HepG2 (cell line): ENCODE data around the gene RRBP1. TPM values are rescaled to one million over a fixed set of nuclear protein-coding genes. Genes with fewer than 3 reads are reported as not detected.

Experiments used
- BORCS8-MEF2B ChIP-seq: sonication (generic); formaldehyde crosslinking; IDR thresholded peaks from 2 replicates; pipeline ENCODE4 v1.8.0; 2022; ENCODE audit warnings: mild to moderate bottlenecking, missing genetic modification reagents
- FLYWCH1 ChIP-seq: sonication (generic); formaldehyde crosslinking; IDR thresholded peaks from 2 replicates; pipeline ENCODE4 v1.8.1; 2023; ENCODE audit warnings: mild to moderate bottlenecking, missing genetic modification reagents
- HNF4G ChIP-seq, 2 experiments: sonication (generic) in 1 of 2; formaldehyde crosslinking in 1 of 2; IDR thresholded peaks; 2 replicates each; pipeline versions ENCODE4 v1.4.0 to v1.6.1; 2011 to 2020; ENCODE audit warnings: borderline replicate concordance in 2 of 2, low read depth in 2 of 2, mild to moderate bottlenecking in 2 of 2, low read length in 1 of 2, missing genetic modification reagents in 1 of 2, moderate library complexity in 1 of 2
- IRX3 ChIP-seq: sonication (generic); formaldehyde crosslinking; IDR thresholded peaks from 2 replicates; pipeline ENCODE4 v1.8.1; 2023; ENCODE audit warnings: mild to moderate bottlenecking, low read depth, missing genetic modification reagents, borderline replicate concordance
- ISX ChIP-seq: sonication (generic); formaldehyde crosslinking; conservative IDR thresholded peaks from 2 replicates; pipeline ENCODE4 v1.5.0; 2020; ENCODE audit warnings: missing genetic modification reagents
- JUND ChIP-seq: sonication (generic); formaldehyde crosslinking; IDR thresholded peaks from 2 replicates; pipeline ENCODE4 v1.8.0; 2022; ENCODE audit warnings: mild to moderate bottlenecking, missing genetic modification reagents
- KLF16 ChIP-seq, 2 experiments: sonication (generic) in 1 of 2; formaldehyde crosslinking in 1 of 2; IDR thresholded peaks; 2 replicates each; pipeline versions ENCODE4 v1.6.1 to v1.8.0; 2016 to 2023; ENCODE audit warnings: missing genetic modification reagents in 2 of 2, missing compliant biosample characterization in 1 of 2
- MTA1 ChIP-seq: sonication (generic); formaldehyde crosslinking; IDR thresholded peaks from 2 replicates; pipeline ENCODE4 v1.4.0; 2020; ENCODE audit warnings: missing genetic modification reagents, mild to moderate bottlenecking, borderline replicate concordance
- NR3C1 ChIP-seq: sonication (generic); formaldehyde crosslinking; IDR thresholded peaks from 2 replicates; pipeline ENCODE4 v1.4.0; 2020; ENCODE audit warnings: missing genetic modification reagents
- PLSCR1 ChIP-seq: sonication (generic); formaldehyde crosslinking; IDR thresholded peaks from 2 replicates; pipeline ENCODE4 v1.5.0; 2020; ENCODE audit warnings: missing genetic modification reagents, mild to moderate bottlenecking, borderline replicate concordance
- RBFOX2 ChIP-seq: fragments of 200-400 bp; formaldehyde crosslinking; IDR thresholded peaks from 2 replicates; pipeline ENCODE4 v1.6.1; 2017; ENCODE audit warnings: low read depth, mild to moderate bottlenecking, low read length
- SAP130 ChIP-seq: IDR thresholded peaks from 2 replicates; pipeline ENCODE4 v1.6.1; 2016; ENCODE audit warnings: low read depth
- SMARCC2 ChIP-seq: fragments of 450-650 bp; IDR thresholded peaks from 2 replicates; pipeline ENCODE4 v1.6.1; 2017; ENCODE audit warnings: antibody characterized with exemption, mild to moderate bottlenecking
- SSRP1 ChIP-seq: IDR thresholded peaks from 2 replicates; pipeline ENCODE4 v1.6.1; 2016; ENCODE audit warnings: control low read depth
- THRA ChIP-seq: sonication (generic); formaldehyde crosslinking; IDR thresholded peaks from 2 replicates; pipeline ENCODE4 v1.4.0; 2020; ENCODE audit warnings: missing genetic modification reagents, borderline replicate concordance
- ZNF17 ChIP-seq: sonication (generic); formaldehyde crosslinking; IDR thresholded peaks from 2 replicates; pipeline ENCODE4 v1.5.0; 2020; ENCODE audit warnings: mild to moderate bottlenecking, missing genetic modification reagents
- ZNF205 ChIP-seq: IDR thresholded peaks from 2 replicates; pipeline ENCODE4 v1.6.1; 2018; ENCODE audit warnings: missing biosample characterization, missing genetic modification reagents
- ZNF329 ChIP-seq: sonication (generic); formaldehyde crosslinking; IDR thresholded peaks from 2 replicates; pipeline ENCODE4 v1.9.0; 2021; ENCODE audit warnings: low read depth, mild to moderate bottlenecking, missing genetic modification reagents
- ZNF337 ChIP-seq: sonication (generic); formaldehyde crosslinking; IDR thresholded peaks from 2 replicates; pipeline ENCODE4 v1.5.1; 2020; ENCODE audit warnings: missing genetic modification reagents, low read depth, mild to moderate bottlenecking, borderline replicate concordance
- ZNF33B ChIP-seq: sonication (generic); formaldehyde crosslinking; IDR thresholded peaks from 2 replicates; pipeline ENCODE4 v1.5.1; 2020; ENCODE audit warnings: mild to moderate bottlenecking, missing genetic modification reagents
- ZNF468 ChIP-seq: sonication (generic); formaldehyde crosslinking; IDR thresholded peaks from 2 replicates; pipeline ENCODE4 v1.8.0; 2022; ENCODE audit warnings: mild to moderate bottlenecking, moderate library complexity, missing genetic modification reagents
- ZNF703 ChIP-seq: sonication (generic); formaldehyde crosslinking; IDR thresholded peaks from 2 replicates; pipeline ENCODE4 v1.5.1; 2020; ENCODE audit warnings: missing genetic modification reagents, mild to moderate bottlenecking, moderate library complexity, borderline replicate concordance
- ZNF850 ChIP-seq: sonication (generic); formaldehyde crosslinking; conservative IDR thresholded peaks from 2 replicates; pipeline ENCODE4 v1.9.0; 2021; ENCODE audit warnings: mild to moderate bottlenecking, missing genetic modification reagents
- polyA plus RNA-seq, 8 experiments: library from polyadenylated mRNA; depleted of rRNA in 3 of 8; stranded (reverse) in 7 of 8; unstranded in 1 of 8; fragments of >200 nt; fragmentation: Illumina TruSeq in 4 of 8; extraction: Trizol in 4 of 8; gene quantifications; 2 replicates each; pipeline versions ENCODE4 v1.2.1 to v1.2.3, GENCODE V29; 2011 to 2016; ENCODE audit warnings: low read depth in 4 of 8, missing spikeins in 1 of 8, mixed read lengths in 1 of 8; ENCODE audit not compliant: insufficient read depth in 1 of 8
- total RNA-seq, 5 experiments: library from RNA; depleted of rRNA; stranded (reverse); fragments of >200 nt; fragmentation: Illumina TruSeq; extraction: Trizol; gene quantifications; 2 replicates each; pipeline ENCODE4 v1.2.3, GENCODE V29; 2016; ENCODE audit warnings: low read depth in 1 of 5
- TF ChIP-seq, protein P1 (sequence below): sonication (generic); formaldehyde crosslinking; IDR thresholded peaks from 2 replicates; pipeline ENCODE4 v1.5.0; 2020; ENCODE audit warnings: mild to moderate bottlenecking, missing genetic modification reagents, borderline replicate concordance

RRBP1 gene
- total and polyA plus RNA-seq, 2 of the 13 experiments (the other 11 are each of a cell fraction or from before 2014, with no cell fraction given): 150 to 222 TPM

GRCh38 chr20:17569616-17570346 is 112.3 kb downstream of the RRBP1 start, which contains the start of gene DSTN (continued):
- peak; percentile 68; the same call in 1 of the 2 replicates for TF ChIP-seq FLYWCH1
- no peak; the same call in 1 of the 2 replicates for TF ChIP-seq ZNF33B (CRISPR knock-in tag)
- peak; percentile 56 to 93; a peak in 2 of 4 replicates for TF ChIP-seq KLF16 (CRISPR knock-in tag; IDR thresholded peaks at IDR 0.05)
- peak; percentile 95 for TF ChIP-seq RBFOX2
- TF ChIP-seq NR3C1 (CRISPR knock-in tag): peak; percentile 87; the same call in 1 of the 2 replicates
- TF ChIP-seq PLSCR1 (CRISPR knock-in tag): no peak
- TF ChIP-seq ISX (CRISPR knock-in tag): no peak
- no peak for TF ChIP-seq SSRP1 (CRISPR knock-in tag)
- 0 out of 2 replicates have a peak, but pooled peaks have one; percentile 66 for TF ChIP-seq ZNF468
- TF ChIP-seq ZNF329 (CRISPR knock-in tag): no peak
- TF ChIP-seq, protein P1, sequence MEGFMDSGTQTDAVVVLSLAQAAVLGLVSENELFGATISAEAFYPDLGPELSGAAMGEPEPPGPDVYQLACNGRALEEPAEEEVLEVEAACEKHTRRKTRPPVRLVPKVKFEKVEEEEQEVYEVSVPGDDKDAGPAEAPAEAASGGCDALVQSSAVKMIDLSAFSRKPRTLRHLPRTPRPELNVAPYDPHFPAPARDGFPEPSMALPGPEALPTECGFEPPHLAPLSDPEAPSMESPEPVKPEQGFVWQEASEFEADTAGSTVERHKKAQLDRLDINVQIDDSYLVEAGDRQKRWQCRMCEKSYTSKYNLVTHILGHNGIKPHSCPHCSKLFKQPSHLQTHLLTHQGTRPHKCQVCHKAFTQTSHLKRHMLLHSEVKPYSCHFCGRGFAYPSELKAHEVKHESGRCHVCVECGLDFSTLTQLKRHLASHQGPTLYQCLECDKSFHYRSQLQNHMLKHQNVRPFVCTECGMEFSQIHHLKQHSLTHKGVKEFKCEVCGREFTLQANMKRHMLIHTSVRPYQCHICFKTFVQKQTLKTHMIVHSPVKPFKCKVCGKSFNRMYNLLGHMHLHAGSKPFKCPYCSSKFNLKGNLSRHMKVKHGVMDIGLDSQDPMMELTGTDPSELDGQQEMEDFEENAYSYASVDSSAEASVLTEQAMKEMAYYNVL (CRISPR knock-in tag): peak; percentile 82; the same call in 1 of the 2 replicates
- TF ChIP-seq SMARCC2: no peak
- peak; percentile 93 for TF ChIP-seq SAP130 (CRISPR knock-in tag)
- TF ChIP-seq ZNF205 (CRISPR knock-in tag): peak; percentile 68
- no peak for TF ChIP-seq ZNF17 (CRISPR knock-in tag)
- TF ChIP-seq ZNF850 (CRISPR knock-in tag): no peak
- TF ChIP-seq IRX3 (CRISPR knock-in tag): no peak
- no peak; the same call in 1 of the 2 replicates for TF ChIP-seq ZNF703 (CRISPR knock-in tag)
- 0 out of 2 replicates have a peak, but pooled peaks have one; percentile 24 for TF ChIP-seq THRA
- TF ChIP-seq ZNF337 (CRISPR knock-in tag): no peak
- TF ChIP-seq JUND: peak; percentile 54; the same call in 1 of the 2 replicates
- peak; percentile 90; the same call in 1 of the 2 replicates for TF ChIP-seq MTA1 (CRISPR knock-in tag)
- no peak for TF ChIP-seq HNF4G (IDR thresholded peaks at IDR 0.05; ENCODE audit: borderline replicate concordance, low read depth, low read length)
- TF ChIP-seq HNF4G (CRISPR knock-in tag; IDR thresholded peaks at IDR 0.05; ENCODE audit: borderline replicate concordance, low read depth): no peak
- TF ChIP-seq BORCS8-MEF2B: 0 out of 2 replicates have a peak, but pooled peaks have one; percentile 13
